Measurements from ENCODE around the gene PRDM8. TPM values are rescaled to one million over a fixed set of nuclear protein-coding genes. Genes with fewer than 3 reads are reported as not detected.

The PRDM8 gene
- total RNA-seq, 1 donor from 2014 or later, result 11.6 TPM

DNA sequence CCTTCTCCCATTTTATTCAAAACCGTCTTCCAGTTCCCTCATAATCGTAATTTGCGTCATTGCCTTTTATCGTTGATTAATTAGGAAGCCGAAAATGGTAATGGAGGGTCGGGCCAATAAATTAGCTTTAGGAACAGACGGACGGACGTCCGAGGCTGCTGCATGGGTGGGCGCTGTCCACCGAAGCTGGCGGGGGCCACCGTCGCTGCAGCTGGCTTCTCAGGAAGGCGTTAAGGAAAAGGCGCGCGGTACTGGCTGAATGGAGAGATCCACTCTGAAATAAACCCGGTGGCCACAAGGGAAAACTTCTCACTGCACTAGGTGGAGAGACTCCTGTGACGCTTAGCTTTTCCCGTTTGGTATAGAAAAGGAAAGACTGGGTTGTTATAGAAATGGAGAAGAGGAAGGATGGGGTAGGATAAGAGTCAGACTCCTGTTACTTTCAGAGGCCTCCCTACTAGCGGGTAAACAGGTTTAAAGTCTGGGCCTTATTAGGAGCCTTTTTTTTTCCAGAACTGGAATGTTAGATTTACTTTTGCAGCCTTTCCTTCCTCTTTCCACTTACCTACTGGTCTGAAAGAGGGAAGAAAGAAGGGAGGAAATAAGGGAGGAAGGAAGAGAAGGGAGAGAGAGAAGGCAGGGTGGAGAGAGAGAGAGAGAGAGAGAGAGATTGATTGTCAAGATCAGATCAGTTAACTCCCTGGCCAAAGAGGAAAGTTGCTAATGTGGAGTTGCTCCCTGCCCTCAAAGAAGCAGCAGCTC lies 11.3 kb upstream of the PRDM8 start:
- H3K36me3 Mint-ChIP-seq (ENCODE audit: low read depth), result peaks cover 11% of the 10 kb centered on the region
- peak overlapping the region; percentile 97 for H3K4me3 Mint-ChIP-seq
- H3K27me3 Mint-ChIP-seq, result no peaks in the 10 kb centered on the region
- peaks cover 49% of the 10 kb centered on the region for H3K4me1 Mint-ChIP-seq
- peak overlapping the region; percentile 95 for H3K27ac Mint-ChIP-seq
- ChIA-PET CTCF (interaction anchor here (0.9 to 6.7 kb wide), 10 partner anchors 10 to 113 kb away, joined by 3 to 100 read pairs (median 12); partner anchors contain the start of genes ANTXR2 and PRDM8), POLR2A (interaction anchor here (0.7 to 6.5 kb wide), 5 partner anchors 10 to 114 kb away, joined by 3 to 85 read pairs (median 34); partner anchors contain the start of genes ANTXR2 and PRDM8)
- DNase-seq (no peak), ATAC-seq (ENCODE audit: low read depth) (no peak)
- intact Hi-C loops (cut with micrococcal nuclease), result loop anchor here (1.0 to 10.0 kb wide), 2 partner anchors 10 to 581 kb away; no protein-coding TSS in a partner anchor
- H3K9me3 Mint-ChIP-seq, result no peaks in the 10 kb centered on the region
- TF ChIP-seq, protein P1, sequence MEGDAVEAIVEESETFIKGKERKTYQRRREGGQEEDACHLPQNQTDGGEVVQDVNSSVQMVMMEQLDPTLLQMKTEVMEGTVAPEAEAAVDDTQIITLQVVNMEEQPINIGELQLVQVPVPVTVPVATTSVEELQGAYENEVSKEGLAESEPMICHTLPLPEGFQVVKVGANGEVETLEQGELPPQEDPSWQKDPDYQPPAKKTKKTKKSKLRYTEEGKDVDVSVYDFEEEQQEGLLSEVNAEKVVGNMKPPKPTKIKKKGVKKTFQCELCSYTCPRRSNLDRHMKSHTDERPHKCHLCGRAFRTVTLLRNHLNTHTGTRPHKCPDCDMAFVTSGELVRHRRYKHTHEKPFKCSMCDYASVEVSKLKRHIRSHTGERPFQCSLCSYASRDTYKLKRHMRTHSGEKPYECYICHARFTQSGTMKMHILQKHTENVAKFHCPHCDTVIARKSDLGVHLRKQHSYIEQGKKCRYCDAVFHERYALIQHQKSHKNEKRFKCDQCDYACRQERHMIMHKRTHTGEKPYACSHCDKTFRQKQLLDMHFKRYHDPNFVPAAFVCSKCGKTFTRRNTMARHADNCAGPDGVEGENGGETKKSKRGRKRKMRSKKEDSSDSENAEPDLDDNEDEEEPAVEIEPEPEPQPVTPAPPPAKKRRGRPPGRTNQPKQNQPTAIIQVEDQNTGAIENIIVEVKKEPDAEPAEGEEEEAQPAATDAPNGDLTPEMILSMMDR (IDR thresholded peaks at IDR 0.05), result no peak

DNA sequence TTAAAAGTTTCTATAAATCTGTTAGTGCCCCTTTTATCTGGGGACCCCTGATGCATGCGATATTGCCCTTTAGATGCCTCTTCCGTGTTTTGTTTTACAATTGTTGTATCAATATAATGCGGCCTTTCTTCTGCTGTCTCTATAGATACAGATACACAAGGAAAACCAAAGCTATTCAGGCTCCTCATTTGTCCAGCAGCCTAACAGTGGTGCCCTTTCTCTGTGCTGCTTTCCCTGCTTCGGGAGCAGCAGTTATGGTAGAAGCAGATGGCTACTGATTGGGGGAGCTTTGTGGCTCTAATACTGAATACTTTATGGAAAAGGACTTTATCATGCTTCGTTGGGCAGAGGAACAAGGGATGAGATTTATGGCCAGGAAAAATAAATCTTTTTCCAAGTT lies 10.6 kb upstream of the PRDM8 start:
- intact Hi-C loops (cut with micrococcal nuclease), result loop anchor here (10.0 kb wide), 1 partner anchor 582 kb away; no protein-coding TSS in a partner anchor
- no peaks in the 10 kb centered on the region for H3K27me3 Mint-ChIP-seq
- ChIA-PET CTCF (interaction anchor here (1.0 to 6.7 kb wide), 9 partner anchors 9 to 119 kb away, joined by 3 to 100 read pairs (median 12); partner anchors contain the start of genes ANTXR2 and PRDM8), POLR2A (interaction anchor here (0.7 to 6.5 kb wide), 5 partner anchors 10 to 1397 kb away, joined by 3 to 61 read pairs (median 32); partner anchors contain the start of genes ANTXR2 and PRDM8)
- no peak for DNase-seq
- H3K4me3 Mint-ChIP-seq, result peak overlapping the region; percentile 97
- TF ChIP-seq, protein P1 (IDR thresholded peaks at IDR 0.05), result no peak
- peaks cover 44% of the 10 kb centered on the region for H3K4me1 Mint-ChIP-seq
- ATAC-seq (ENCODE audit: low read depth), result no peak
- no peaks in the 10 kb centered on the region for H3K9me3 Mint-ChIP-seq
- no peak overlapping the region for H3K27ac Mint-ChIP-seq
- H3K36me3 Mint-ChIP-seq (ENCODE audit: low read depth), result peaks cover 11% of the 10 kb centered on the region

DNA sequence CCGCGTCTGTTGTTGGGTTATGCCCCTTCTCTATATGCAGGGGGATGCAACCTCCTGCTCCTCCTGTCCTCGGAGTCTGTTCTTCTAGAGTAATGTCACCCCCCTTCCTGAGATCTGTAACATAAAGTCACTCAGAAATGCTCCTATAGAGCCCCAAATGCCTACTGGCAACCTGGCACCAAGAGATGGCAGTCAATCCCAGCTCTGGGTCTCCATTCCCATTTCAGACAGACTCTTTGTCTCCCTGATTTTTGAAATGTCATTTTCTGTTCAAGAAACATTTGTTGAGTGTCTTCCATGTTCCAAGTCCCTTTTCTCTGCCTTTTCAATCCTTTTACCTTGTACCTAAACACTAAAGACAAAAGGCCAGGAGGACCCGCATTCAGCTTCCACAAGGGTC lies 9.6 kb upstream of the PRDM8 start:
- Mint-ChIP-seq H3K4me1 (peaks cover 34% of the 10 kb centered on the region), H3K9me3 (no peaks in the 10 kb centered on the region), H3K27ac (no peak overlapping the region), H3K27me3 (no peaks in the 10 kb centered on the region), H3K4me3 (no peak overlapping the region), H3K36me3 (ENCODE audit: low read depth) (peaks cover 13% of the 10 kb centered on the region)
- CTCF ChIA-PET, result interaction anchor here (1.2 to 4.7 kb wide), 5 partner anchors 8 to 62 kb away, joined by 3 to 24 read pairs (median 5); partner anchors contain the start of gene PRDM8
- no peak for ATAC-seq (ENCODE audit: low read depth)
- TF ChIP-seq, protein P1 (IDR thresholded peaks at IDR 0.05), result no peak
- intact Hi-C loops (cut with micrococcal nuclease), result loop anchor here (10.0 kb wide), 1 partner anchor 583 kb away; no protein-coding TSS in a partner anchor
- POLR2A ChIA-PET, result interaction anchor here (1.0 to 4.4 kb wide), 3 partner anchors 9 to 1398 kb away, joined by 4 to 34 read pairs (median 7); partner anchors contain the start of gene PRDM8
- DNase-seq, result no peak

DNA sequence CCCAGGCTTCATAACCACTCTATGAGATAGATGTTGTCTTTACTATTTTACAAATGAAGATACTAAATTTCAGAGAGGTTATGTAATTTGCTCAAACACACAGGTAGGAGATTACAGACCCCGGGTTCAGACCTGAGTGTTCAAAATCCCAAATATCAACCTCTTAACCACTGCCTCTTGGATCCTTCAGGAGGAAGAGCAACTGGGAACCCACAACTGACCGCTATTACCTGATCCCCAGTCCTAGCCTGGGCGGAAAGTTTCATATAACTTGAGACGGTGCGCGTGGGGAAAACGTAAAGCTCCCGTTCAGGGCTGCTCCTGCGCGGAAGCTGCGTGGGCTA lies 8.9 kb upstream of the PRDM8 start:
- peaks cover 15% of the 10 kb centered on the region for H3K36me3 Mint-ChIP-seq (ENCODE audit: low read depth)
- POLR2A ChIA-PET, result interaction anchor here (1.2 kb wide), 1 partner anchor 18 kb away, joined by 3 read pairs; no protein-coding TSS in a partner anchor
- CTCF ChIA-PET, result interaction anchor here (1.2 to 1.7 kb wide), 4 partner anchors 13 to 63 kb away, joined by 3 to 8 read pairs (median 4); no protein-coding TSS in a partner anchor

More for the DNA sequence above, 8.9 kb upstream of the PRDM8 start:
- Mint-ChIP-seq H3K4me1 (peaks cover 26% of the 10 kb centered on the region), H3K9me3 (no peaks in the 10 kb centered on the region), H3K27ac (no peak overlapping the region), H3K27me3 (peaks cover 3% of the 10 kb centered on the region), H3K4me3 (no peak overlapping the region)
- ATAC-seq (ENCODE audit: low read depth), result no peak
- TF ChIP-seq, protein P1 (IDR thresholded peaks at IDR 0.05), result no peak
- intact Hi-C loops (cut with micrococcal nuclease), result loop anchor here (10.0 kb wide), 1 partner anchor 584 kb away; no protein-coding TSS in a partner anchor
- DNase-seq, result no peak

All from activated B cell treated with CpG ODN at 0.5 μM for 24 hours (primary cell).